ENCODE measurements around the gene POLDIP2. TPM values are rescaled to one million over a fixed set of nuclear protein-coding genes. Genes with fewer than 3 reads are reported as not detected.

The POLDIP2 gene
- total RNA-seq, 2 donors from 2014 or later, result 98.9 to 108 TPM

GRCh38 chr17:28335959-28336871, 21.1 kb downstream of the POLDIP2 start:
- Histone ChIP-seq H3K27ac (peak overlapping the region; percentile 97 to 98), H3K27me3 (no peaks in the 10 kb centered on the region), H3K4me3 (peak overlapping the region; percentile 88 to 95), H3K36me3 (peaks cover 28% of the 10 kb centered on the region), H3K4me1 (peaks cover 0 to 59% of the 10 kb centered on the region in 2 donors), H3K9me3 (no peaks in the 10 kb centered on the region)
- DNase-seq (ENCODE audit: low spot score), result peak; percentile 89
- no peak for TF ChIP-seq CTCF (IDR thresholded peaks at IDR 0.05)

- peak; percentile 100 for DNase-seq (ENCODE audit: low spot score)
- TF ChIP-seq CTCF (IDR thresholded peaks at IDR 0.05), result no peak
- no peaks in the 10 kb centered on the region for H3K27me3 ChIP-seq
- H3K4me3 ChIP-seq, result peak within 1 kb of the TSS; percentile 88 to 95
- peak within 1 kb of the TSS; percentile 97 to 98 for H3K27ac ChIP-seq
- H3K36me3 ChIP-seq, result peaks cover 27% of the 10 kb centered on the region
- H3K9me3 ChIP-seq, result no peaks in the 10 kb centered on the region
- H3K4me1 ChIP-seq, result peaks cover 0 to 59% of the 10 kb centered on the region in 2 donors
Measured at GRCh38 chr17:28335201-28335958, 21.9 kb downstream of the POLDIP2 start, which contains the start of the genes IFT20 and TNFAIP1. Gene IFT20 (minus strand): TSS chr17:28335472. CDS start chr17:28331985, 3,487 bp downstream. Gene TNFAIP1 (plus strand): TSS chr17:28335761. CDS start chr17:28339522, 3,761 bp downstream.

- peaks cover 24% of the 10 kb centered on the region for H3K36me3 ChIP-seq
- H3K27ac ChIP-seq, result peak overlapping the region; percentile 97 to 98
- peaks cover 0 to 55% of the 10 kb centered on the region in 2 donors for H3K4me1 ChIP-seq
- H3K27me3 ChIP-seq, result no peaks in the 10 kb centered on the region
- no peaks in the 10 kb centered on the region for H3K9me3 ChIP-seq
- TF ChIP-seq CTCF (IDR thresholded peaks at IDR 0.05), result no peak
- peak overlapping the region; percentile 88 to 95 for H3K4me3 ChIP-seq
- DNase-seq (ENCODE audit: low spot score), result no peak
Measured at GRCh38 chr17:28334666-28335200, 22.6 kb downstream of the POLDIP2 start.

GRCh38 chr17:28334171-28334570, 23.2 kb downstream of the POLDIP2 start:
- H3K27ac ChIP-seq, result no peak overlapping the region
- H3K4me3 ChIP-seq, result peak overlapping the region; percentile 88 to 95
- no peaks in the 10 kb centered on the region for H3K9me3 ChIP-seq
- TF ChIP-seq CTCF (IDR thresholded peaks at IDR 0.05), result no peak
- no peak for DNase-seq (ENCODE audit: low spot score)
- H3K4me1 ChIP-seq, result peaks cover 0 to 50% of the 10 kb centered on the region in 2 donors
- no peaks in the 10 kb centered on the region for H3K27me3 ChIP-seq
- peaks cover 23% of the 10 kb centered on the region for H3K36me3 ChIP-seq

- no peak for TF ChIP-seq CTCF (IDR thresholded peaks at IDR 0.05)
- no peak overlapping the region for H3K27ac ChIP-seq
- DNase-seq (ENCODE audit: low spot score), result no peak
- no peak overlapping the region for H3K4me3 ChIP-seq
- peaks cover 32% of the 10 kb centered on the region for H3K36me3 ChIP-seq
- H3K27me3 ChIP-seq, result no peaks in the 10 kb centered on the region
- H3K4me1 ChIP-seq, result peaks cover 0 to 42% of the 10 kb centered on the region in 2 donors
- no peaks in the 10 kb centered on the region for H3K9me3 ChIP-seq
Measured at GRCh38 chr17:28333083-28333746, 24.1 kb downstream of the POLDIP2 start.

Measured in right atrium auricular region (tissue), 2 donors.